Thymus (tissue), 11 donors: Measurements from ENCODE around the gene BTBD16. TPM values are rescaled to one million over a fixed set of nuclear protein-coding genes. Genes with fewer than 3 reads are reported as not detected.

Experiments
- DNase-seq, 9 donors: peaks; one replicate each; pipeline ENCODE4 v3.0.0-alpha.2; 2013; ENCODE audit warnings: low spot score in 9 of 9, low read depth in 6 of 9, missing footprints in 1 of 9
- H3K27ac ChIP-seq, 2 donors: one replicate each; pipeline ENCODE4 v1.5.1; 2013; ENCODE audit warnings: control low read depth in 1 of 2, low read depth in 1 of 2, low read length in 1 of 2, mild to moderate bottlenecking in 1 of 2, moderate library complexity in 1 of 2
- H3K27me3 ChIP-seq, 2 donors: one replicate each; pipeline ENCODE4 v1.5.1; 2013; ENCODE audit warnings: low read length in 1 of 2; ENCODE audit not compliant: control insufficient read depth in 2 of 2, insufficient read depth in 1 of 2
- H3K36me3 ChIP-seq, 2 donors: one replicate each; pipeline ENCODE4 v1.5.1; 2013; ENCODE audit warnings: low read length in 1 of 2, mild to moderate bottlenecking in 1 of 2, moderate library complexity in 1 of 2; ENCODE audit not compliant: control insufficient read depth in 2 of 2, insufficient read depth in 2 of 2
- H3K4me1 ChIP-seq, 2 donors: one replicate each; pipeline ENCODE4 v1.5.1; 2013; ENCODE audit warnings: low read length in 2 of 2; ENCODE audit not compliant: control insufficient read depth in 2 of 2, insufficient read depth in 2 of 2
- H3K4me3 ChIP-seq, 2 donors: one replicate each; pipeline ENCODE4 v1.5.1; 2013; ENCODE audit warnings: low read length in 2 of 2, control low read depth in 1 of 2, mild to moderate bottlenecking in 1 of 2
- H3K9me3 ChIP-seq, 2 donors: one replicate each; pipeline ENCODE4 v1.5.1; 2013; ENCODE audit warnings: low read length in 1 of 2, mild to moderate bottlenecking in 1 of 2; ENCODE audit not compliant: control insufficient read depth in 2 of 2, insufficient read depth in 1 of 2
- WGBS: extraction: QIAGEN DNeasy Blood & Tissue Kit; methylation state at CpG from one replicate; pipeline ENCODE4 v1.1.7; 2013; 5-methylcytosine and 5-hydroxymethylcytosine counted together
- polyA plus RNA-seq: library from polyadenylated mRNA; stranded (reverse); fragments of 200-250 nt; gene quantifications from one replicate; pipeline ENCODE4 v1.2.3, GENCODE V29; 2013
- total RNA-seq: library from RNA; stranded (reverse); fragments of 120-200 nt; gene quantifications from one replicate; pipeline ENCODE4 v1.2.4, GENCODE V29; 2013
- donor health status: healthy.

The BTBD16 gene
- total and polyA plus RNA-seq, 2 donors, result 0.14 to 1.2 TPM

GRCh38 chr10:122301811-122302115, 30.7 kb downstream of the BTBD16 start:
- Histone ChIP-seq H3K27me3 (no peaks in the 10 kb centered on the region), H3K4me1 (no peaks in the 10 kb centered on the region), H3K9me3 (no peaks in the 10 kb centered on the region), H3K27ac (no peak overlapping the region), H3K4me3 (no peak overlapping the region), H3K36me3 (no peaks in the 10 kb centered on the region)
- no peak for DNase-seq
- WGBS, result 91% methylated on average over 7 of the region's 7 CpGs

- no peak for DNase-seq
- no peak overlapping the region for H3K27ac ChIP-seq
- no peaks in the 10 kb centered on the region for H3K27me3 ChIP-seq
- no peaks in the 10 kb centered on the region for H3K4me1 ChIP-seq
- no peak overlapping the region for H3K4me3 ChIP-seq
- 95% methylated on average over 4 of the region's 4 CpGs for WGBS
- H3K36me3 ChIP-seq, result no peaks in the 10 kb centered on the region
- H3K9me3 ChIP-seq, result no peaks in the 10 kb centered on the region
These were observed 31.2 kb downstream of the BTBD16 start for GRCh38 chr10:122302315-122302714.

GRCh38 chr10:122303271-122304053, 32.4 kb downstream of the BTBD16 start:
- no peak for DNase-seq
- H3K36me3 ChIP-seq, result no peaks in the 10 kb centered on the region
- 90% methylated on average over 9 of the region's 9 CpGs for WGBS

GRCh38 chr10:122304054-122304579, 33.0 kb downstream of the BTBD16 start:
- no peaks in the 10 kb centered on the region for H3K9me3 ChIP-seq
- 96% methylated on average over 7 of the region's 7 CpGs for WGBS
- no peaks in the 10 kb centered on the region for H3K27me3 ChIP-seq
- H3K27ac ChIP-seq, result no peak overlapping the region
- no peak for DNase-seq
- no peak overlapping the region for H3K4me3 ChIP-seq
- peaks cover 0 to 5% of the 10 kb centered on the region in 2 donors for H3K4me1 ChIP-seq
- no peaks in the 10 kb centered on the region for H3K36me3 ChIP-seq

More at GRCh38 chr10:122303271-122304053, 32.4 kb downstream of the BTBD16 start:
- H3K9me3 ChIP-seq, result no peaks in the 10 kb centered on the region
- no peaks in the 10 kb centered on the region for H3K27me3 ChIP-seq
- H3K4me3 ChIP-seq, result no peak overlapping the region
- peaks cover 0 to 2% of the 10 kb centered on the region in 2 donors for H3K4me1 ChIP-seq
- no peak overlapping the region for H3K27ac ChIP-seq

DNA sequence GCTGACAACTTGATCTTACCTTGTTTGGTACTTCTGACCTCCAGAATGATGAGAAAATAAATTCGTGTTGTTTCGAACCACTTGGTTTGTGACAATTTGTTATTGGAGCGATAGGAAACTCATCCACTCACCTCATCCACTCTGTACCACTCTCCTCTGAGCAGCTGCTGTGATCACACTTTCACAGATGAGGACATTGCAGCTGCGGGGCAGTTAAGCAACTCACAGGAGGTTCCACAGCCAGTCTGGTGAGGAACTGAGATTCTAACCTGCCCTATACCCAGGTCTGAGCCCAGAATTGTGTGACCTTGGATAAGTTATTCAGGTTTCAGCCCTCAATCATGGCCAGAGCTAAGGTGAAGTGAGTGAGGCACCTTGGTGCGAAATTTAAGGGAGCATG, 35.2 kb downstream of the BTBD16 start:
- Histone ChIP-seq H3K9me3 (no peaks in the 10 kb centered on the region), H3K4me3 (no peak overlapping the region), H3K27me3 (peaks cover 0 to 2% of the 10 kb centered on the region in 2 donors), H3K27ac (no peak overlapping the region), H3K4me1 (peaks cover 0 to 5% of the 10 kb centered on the region in 2 donors), H3K36me3 (no peaks in the 10 kb centered on the region)
- DNase-seq, result no peak
- WGBS, result 95% methylated on average over 5 of the region's 5 CpGs

DNA sequence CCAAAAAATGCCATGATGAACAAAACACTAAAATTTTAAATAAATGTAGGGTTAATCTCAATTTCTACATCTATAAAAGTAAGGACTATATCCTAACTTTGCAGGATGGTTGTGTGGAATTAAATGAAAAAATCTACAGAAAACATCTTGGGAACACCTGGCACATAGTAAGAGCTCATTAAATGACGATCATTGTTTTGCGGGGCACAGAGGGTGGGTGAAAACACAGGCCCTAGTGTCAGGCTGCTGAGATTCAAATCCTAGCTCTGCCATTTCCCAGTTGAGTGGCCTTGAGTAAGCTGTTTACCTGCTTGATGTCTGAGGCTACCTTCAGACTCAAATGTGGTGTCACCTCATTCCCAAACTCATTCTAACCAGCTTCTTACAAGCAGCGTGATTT, 35.6 kb downstream of the BTBD16 start:
- Histone ChIP-seq H3K9me3 (no peaks in the 10 kb centered on the region), H3K4me3 (no peak overlapping the region), H3K36me3 (no peaks in the 10 kb centered on the region), H3K27me3 (peaks cover 0 to 2% of the 10 kb centered on the region in 2 donors), H3K27ac (no peak overlapping the region), H3K4me1 (peaks cover 0 to 5% of the 10 kb centered on the region in 2 donors)
- DNase-seq, result no peak
- 78% methylated on average over 3 of the region's 3 CpGs for WGBS

DNA sequence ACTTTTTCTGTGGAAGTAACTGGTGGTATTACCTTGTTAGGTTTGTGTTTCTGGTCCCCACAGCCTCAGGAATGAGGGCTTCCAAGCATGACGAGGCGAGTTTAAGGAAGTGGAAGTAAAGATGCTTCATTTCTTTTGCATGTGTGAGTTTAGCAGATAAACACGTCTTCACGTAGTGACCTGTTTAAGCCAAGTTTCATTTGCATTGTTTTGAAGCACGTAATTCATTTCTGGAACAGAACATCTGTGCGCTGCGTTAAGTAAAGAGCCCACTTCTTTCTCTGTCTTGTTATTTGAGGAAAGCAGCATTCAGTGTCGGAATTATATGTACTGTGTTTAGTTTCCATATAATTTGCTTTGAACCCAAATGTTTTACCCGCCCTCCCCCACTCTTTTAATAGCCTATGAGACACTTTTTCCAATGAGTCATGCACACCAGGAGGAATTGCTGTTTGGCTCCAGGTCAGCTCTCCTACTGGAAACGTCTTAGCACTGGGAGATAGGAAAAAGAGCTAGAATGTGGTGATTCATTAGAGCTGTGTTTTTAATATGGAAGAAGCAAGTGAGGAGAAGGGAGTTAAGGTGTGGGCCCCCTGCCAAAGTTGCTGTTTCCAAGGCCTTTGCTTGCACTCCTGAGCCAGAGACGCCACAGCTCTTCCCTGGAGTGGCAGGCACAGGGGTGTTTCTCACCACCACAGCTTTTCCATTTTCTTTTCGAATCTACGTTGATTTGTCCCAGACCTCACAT, 36.7 kb downstream of the BTBD16 start:
- Histone ChIP-seq H3K27me3 (peaks cover 0 to 2% of the 10 kb centered on the region in 2 donors), H3K4me1 (peaks cover 0 to 5% of the 10 kb centered on the region in 2 donors), H3K27ac (peak overlapping the region; percentile 25 to 68), H3K4me3 (no peak overlapping the region), H3K36me3 (no peaks in the 10 kb centered on the region), H3K9me3 (no peaks in the 10 kb centered on the region)
- 61% methylated on average over 13 of the region's 13 CpGs for WGBS
- no peak for DNase-seq

GRCh38 chr10:122308417-122309141, 37.5 kb downstream of the BTBD16 start:
- H3K27me3 ChIP-seq, result peaks cover 0 to 2% of the 10 kb centered on the region in 2 donors
- H3K36me3 ChIP-seq, result no peaks in the 10 kb centered on the region
- DNase-seq, result no peak
- H3K27ac ChIP-seq, result peak overlapping the region in 1 of 2 donors; percentile 68
- H3K4me3 ChIP-seq, result no peak overlapping the region
- 91% methylated on average over 7 of the region's 7 CpGs for WGBS
- peaks cover 0 to 5% of the 10 kb centered on the region in 2 donors for H3K4me1 ChIP-seq
- no peaks in the 10 kb centered on the region for H3K9me3 ChIP-seq
